Middle frontal gyrus (tissue), 1 donor: ENCODE data around the gene AP4S1.
"Not testable (repeated sequence)": the region's sequence is repeated elsewhere in the genome, so short reads cannot be mapped to it uniquely, and the experiment has no call there.

Experiments used
- DNase-seq: peaks from one replicate; pipeline ENCODE4 v3.0.0-alpha.2; 2015; ENCODE audit warnings: low spot score; ENCODE audit errors: extremely low spot score

The AP4S1 gene

DNA sequence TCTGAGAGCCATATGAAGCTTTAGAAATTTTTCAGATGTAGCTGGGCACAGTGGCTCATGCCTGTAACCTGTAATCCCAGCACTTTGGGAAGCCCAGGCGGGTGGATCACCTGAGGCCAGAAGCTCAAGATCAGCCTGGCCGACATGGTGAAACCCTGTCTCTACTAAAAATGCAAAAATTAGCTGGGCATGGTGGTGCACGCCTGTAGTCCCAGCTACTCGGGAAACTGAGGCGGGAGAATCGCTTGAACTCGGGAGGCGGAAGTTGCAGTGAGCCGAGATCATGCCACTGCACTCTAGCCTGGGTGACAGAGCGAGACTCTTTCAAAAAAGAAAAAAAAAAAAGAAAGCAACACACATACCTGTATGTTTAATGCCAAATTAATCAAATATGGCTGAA lies 17.4 kb downstream of the AP4S1 start:
- DNase-seq: not testable (repeated sequence)

DNA sequence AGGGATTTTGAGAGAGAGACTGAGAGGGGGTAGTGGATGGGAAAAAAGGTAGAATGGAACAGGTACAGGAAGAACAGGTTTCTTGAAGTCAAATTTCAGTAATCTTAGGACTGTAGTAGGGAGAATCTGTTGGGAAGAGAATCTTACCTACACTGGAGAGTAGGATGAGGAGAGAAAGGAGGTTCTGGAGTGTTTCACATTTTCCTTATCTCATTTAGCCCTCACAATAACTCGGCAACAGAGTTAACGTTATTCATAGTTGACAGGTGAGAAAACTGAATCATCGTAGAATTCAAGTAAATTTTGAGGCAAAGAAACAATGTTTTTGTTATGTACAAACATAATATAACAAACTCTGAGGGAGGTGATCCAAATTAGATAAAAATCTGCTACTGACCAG lies 17.9 kb downstream of the AP4S1 start:
- DNase-seq: no peak

DNA sequence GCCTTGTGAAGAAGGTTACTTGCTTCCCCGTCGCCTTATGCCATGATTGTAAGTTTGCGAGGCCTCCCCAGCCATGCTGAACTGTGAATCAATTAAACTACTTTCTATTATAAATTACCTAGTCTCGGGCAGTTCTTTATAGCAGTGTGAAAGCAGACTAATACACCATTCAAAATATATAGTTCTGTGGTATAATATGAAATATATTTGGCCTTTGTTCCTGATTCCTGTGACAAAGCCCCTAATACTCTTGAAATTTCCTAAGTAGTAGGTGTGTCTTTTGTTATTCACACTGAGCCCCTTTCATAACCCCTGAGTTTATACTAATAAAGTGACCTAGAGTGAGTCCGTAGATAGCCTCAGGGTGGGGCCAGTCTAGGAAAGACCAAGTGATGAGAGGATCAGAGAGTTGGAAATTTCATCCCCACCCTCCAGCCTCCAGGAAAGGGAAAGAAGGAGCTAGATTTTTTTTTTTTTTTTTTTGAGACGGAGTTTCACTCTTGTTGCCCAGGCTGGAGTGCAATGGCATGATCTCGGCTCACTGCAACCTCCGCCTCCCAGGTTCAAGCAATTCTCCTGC lies 20.1 kb downstream of the AP4S1 start:
- no peak for DNase-seq

DNA sequence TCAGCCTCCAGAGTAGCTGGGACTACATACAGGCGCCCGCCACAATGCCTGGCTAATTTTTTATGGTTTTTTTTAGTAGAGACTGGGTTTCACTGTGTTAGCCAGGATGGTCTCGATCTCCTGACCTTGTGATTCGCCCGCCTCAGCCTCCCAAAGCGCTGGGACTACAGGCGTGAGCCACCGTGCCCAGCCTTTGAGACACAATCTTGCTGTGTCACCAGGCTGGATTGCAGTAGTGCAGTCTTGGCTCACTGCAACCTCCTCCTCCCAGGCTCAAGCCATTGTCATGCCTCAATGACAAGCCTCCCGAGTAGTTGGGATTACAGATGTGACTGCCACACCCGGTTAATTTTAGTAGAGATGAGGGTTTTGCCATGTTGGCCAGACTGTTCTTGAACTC lies 22.1 kb downstream of the AP4S1 start:
- DNase-seq: no peak

DNA sequence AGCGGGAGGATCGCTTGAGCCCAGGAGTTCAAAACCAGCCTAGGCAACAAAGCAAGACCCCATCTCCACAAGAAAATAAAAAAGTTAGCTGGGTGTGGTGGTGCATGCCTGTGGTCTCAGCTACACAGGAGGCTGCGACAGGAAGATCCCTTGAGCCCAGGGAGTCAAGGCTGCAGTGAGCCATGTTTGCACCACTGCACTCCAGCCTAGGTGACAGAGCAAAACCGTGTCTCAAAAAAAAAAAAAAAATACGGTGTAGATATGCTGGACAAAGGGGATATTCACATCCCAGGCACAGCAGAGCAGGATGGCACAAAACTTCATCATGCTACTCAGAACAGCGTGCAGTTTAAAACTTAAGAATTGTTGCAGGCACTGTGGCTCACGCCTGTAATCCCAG lies 25.6 kb downstream of the AP4S1 start:
- DNase-seq: no peak

DNA sequence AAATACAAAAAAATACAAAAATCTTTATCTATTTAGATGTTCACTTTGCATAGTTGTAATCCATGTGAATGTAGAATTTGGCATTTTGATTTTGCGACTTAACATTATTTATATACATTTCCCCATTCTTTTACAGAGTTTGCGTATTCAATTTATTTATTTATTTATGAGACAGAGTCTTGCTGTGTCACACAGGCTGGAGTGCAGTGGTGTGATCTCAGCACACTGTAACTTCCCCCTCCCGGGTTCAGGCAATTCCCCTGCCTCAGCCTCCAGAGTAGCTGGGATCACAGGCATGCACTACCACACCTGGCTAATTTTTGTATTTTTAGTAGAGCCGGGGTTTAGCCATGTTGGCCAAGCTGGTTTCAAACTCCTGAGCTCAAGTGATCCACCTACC lies 26.1 kb downstream of the AP4S1 start:
- DNase-seq: no peak

DNA sequence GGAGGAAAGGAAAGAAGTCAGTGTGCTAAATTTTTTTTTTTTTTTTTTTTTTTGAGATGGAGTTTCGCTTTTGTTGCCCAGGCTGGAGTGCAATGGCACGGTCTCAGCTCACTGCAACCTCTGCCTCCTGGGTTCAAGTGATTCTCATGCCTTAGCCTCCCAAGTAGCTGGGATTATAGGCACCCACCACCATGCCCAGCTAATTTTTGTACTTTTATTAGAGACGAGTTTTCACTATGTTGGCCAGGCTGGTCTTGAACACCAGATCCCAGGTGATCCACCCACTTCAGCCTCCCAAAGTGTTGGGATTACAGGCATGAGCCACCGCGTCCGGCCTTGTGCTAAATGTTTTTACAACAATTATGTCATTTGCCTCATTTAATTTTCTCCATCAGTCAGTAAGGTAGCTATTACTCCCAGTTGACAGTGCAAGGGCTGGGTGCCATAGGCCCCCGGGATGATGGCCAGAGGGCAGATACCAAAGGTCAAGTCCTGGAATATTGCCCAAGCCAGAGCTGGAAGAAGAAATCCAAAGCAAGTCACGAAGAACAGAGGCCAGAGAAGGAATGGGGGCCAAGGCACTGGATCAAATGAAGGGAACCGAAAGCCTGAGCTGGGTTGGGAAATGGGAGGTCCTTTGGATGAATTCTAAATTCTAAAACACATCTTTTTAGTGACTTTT lies 27.6 kb downstream of the AP4S1 start:
- not testable (repeated sequence) for DNase-seq

DNA sequence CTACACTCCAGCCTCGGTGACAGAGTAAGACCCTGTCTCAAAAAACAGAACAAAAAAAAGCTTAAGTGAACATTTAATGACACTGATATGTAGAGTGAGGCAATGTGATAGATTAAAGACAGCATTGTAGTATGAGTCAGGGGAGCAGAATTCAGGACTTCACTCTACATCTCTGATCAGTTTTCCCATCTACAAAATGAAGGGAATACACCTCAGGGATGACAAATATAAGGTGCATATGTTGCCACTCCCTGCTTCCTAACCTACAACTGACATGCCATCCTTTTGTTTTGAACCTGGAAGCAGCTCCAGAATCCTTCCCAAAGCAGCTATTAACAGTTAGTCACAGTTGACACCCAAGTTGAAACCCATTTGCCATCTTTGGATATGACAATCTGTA lies 31.6 kb downstream of the AP4S1 start:
- DNase-seq: no peak

DNA sequence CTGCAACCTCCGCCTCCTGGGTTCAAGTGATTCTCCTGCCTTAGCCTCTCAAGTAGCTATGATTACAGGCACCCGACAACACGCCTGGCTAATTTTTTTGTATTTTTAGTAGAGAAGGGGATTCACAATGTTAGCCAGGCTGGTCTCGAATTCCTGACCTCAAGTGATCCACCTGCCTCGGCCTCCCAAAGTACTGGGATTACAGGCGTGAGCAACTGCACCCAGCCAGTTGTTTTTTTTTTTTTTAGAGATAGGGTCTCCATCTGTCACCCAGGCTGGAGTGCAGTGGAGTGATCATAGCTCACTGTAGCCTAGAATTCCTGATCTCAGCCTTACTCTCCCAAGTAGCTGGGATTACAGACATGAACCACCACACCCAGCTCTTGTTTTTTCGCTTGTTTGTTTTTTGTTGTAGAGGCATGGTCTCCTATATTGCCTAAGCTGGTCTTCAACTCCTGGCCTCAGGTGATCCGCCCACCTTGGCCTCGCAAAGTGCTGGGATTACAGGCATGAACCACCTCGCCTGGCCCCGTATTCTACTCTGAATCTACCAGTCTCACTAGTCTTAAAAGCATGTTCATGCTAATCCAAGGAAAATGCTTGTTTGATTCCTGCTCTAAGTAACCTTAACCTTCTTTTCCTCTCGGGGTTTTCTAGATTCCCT lies 32.4 kb downstream of the AP4S1 start:
- DNase-seq: no peak

DNA sequence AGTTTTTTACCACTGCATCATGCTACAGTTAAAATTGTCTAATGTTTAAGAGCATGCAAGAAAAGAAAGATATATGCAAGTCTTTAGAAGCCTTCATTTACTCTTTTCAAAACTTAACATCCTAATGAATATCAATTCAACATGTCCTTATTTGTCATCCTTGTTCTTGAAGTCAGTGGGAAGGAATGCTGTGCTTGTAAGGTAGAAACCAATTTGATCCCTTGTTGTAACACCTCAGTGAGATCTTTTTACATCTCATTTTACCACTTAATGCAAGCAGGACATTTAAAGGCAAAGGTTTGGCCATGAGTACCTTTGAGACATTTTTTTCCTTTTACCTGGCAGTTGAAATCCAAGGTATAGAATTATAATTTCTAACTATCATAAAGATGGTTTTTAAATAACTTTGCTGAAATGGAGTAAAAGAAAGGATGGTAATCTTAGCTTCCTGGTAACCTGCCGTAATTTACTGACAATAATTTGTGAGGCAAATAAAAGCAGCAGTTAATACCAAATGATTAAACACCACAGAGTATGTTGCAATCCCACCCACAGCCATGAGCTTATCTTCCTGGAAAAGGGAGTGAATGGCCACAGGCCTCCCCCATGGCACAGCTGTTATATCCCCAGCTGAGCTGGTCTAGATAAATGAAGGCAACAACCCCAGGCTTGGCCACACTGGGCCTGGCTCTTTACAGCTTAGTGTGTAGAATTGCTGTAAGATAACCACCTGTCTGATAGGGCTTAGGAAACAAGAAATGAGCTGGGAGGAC lies 33.9 kb downstream of the AP4S1 start:
- no peak for DNase-seq

DNA sequence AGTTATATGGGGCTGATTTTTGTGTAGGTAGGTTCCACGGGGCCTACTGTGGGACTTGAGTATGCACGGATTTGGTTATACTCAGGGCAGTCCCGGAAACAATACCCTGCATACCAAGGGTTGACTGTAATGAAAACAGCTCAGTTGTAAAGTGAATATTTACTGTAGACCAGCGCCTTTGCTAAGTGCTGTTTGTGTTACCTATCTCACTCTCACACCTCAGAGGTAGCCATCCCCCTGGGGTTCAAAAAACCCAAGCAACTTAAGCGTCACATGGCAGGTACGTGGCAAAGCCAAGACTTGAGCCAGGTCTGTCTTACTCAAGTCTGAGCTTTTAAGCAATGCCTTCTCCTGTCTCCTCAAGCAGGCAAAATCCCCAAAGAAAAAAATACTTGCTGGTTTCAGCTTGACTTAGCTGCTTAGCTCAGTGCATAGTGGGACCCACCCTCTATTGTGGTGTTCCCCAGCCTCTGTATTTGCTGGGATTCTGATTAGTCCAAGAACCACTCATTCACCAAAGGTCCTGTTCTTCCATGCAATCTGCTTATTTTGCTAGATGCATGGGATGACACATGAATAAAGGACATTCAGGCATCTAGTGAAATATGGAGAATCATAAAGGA lies 34.9 kb downstream of the AP4S1 start:
- DNase-seq: no peak

DNA sequence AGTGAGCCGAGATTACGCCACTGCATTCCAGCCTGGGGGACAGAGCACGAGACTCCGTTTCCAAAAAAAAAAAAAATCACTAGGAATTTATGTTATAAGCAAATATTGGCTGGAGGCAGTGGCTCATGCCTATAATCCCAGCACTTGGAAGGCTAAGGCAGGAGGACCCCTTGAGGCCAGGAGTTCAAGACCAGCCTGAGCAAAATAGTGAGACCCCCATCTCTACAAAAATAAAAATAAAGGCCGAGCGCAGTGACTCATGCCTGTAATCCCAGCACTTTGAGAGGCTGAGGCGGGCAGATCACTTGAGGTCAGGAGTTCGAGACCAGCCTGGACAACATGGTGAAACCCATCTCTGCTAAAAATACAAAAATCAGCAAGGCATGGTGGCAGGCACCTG lies 37.5 kb downstream of the AP4S1 start:
- not testable (repeated sequence) for DNase-seq

DNA sequence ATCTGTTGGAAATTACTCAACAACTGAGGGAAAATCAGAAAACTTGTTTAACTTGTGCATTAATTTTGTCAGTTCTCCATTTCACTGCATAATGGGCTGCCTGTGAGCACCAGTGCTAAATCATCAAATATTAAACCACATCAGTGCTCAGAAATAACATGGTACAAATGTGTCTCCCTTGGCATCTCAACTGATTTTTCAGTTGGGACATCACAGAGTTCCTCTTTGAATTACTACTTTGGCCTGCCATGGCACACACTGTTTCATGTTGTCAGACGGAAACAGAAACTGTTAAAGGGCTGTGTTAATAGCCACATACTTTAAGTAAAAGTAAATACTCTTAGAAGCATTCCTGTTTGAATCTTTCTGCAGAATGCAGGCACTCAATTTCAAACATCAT lies 42.8 kb downstream of the AP4S1 start:
- DNase-seq: no peak

DNA sequence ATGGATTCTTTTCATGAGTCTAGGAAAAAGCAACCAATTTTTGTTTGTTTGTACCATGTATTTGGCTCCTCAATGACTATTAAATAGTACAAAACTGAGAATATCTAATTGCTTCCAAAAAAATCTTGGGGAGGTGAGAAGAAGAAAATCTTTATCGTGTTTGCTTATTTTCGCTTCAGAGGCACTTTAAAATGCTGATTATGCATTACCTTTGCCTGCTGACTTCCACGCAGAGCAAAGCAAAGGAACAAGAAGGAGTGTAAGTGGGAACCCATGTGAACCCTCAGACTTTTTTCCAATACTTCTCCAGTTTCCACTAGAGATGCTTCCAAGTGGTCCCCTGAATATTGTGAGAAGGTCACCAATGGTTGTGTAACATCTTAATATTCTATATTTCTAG lies 43.9 kb downstream of the AP4S1 start:
- DNase-seq: no peak

DNA sequence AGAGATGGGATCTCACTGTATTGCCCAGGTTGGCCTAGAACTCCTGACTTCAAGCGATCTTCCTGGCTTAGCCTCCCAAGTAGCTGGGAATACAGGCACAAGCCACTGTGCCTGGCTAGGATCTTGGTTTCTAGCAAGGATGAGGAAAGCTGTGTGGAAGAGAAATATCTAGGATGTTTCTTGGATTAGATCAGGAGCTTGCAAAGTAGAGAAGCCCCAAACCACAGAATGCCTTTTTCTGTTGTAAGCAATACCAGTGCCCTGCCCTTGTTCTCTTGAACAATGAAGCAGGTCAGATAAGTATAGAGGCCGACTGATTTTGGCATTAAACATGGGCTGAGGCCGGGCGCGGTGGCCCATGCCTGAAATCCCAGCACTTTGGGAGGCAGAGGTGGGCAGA lies 45.0 kb downstream of the AP4S1 start:
- DNase-seq: no peak

DNA sequence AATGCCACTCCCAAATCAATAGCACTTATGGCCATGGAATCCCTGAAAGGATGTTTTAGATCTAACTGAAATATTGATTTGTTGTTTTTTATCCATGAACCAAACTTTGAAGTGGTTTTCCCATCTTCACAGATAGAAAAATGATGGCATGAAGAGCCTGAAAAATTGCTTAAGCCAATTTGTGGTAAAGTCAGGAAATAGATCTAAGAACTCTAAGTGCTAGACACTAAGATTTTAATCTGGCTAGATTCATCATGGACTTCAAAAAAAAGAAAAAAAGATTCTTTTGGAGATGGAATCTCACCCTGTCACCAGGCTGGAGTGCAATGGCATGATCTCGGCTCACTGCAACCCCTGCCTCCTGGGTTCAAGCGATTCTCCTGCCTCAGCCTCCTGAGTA lies 45.7 kb downstream of the AP4S1 start:
- DNase-seq: no peak

DNA sequence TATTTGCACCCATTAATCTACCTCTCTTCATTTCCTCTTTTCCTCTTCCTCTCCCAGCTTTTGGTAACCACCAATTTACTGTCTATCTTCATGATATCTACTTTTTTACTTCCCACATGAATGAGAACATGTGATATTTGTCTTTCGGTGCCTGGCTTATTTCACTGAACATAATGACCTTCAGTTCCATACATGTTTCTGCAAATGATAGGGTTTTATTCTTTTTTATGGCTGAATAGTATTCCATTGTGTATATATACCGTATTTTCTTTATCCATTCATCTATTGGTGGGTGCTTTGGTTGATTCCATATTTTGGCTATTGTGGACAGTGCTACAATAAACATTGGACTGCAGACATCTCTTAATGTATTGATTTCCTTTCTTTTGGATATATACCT lies 49.7 kb downstream of the AP4S1 start:
- DNase-seq: no peak

DNA sequence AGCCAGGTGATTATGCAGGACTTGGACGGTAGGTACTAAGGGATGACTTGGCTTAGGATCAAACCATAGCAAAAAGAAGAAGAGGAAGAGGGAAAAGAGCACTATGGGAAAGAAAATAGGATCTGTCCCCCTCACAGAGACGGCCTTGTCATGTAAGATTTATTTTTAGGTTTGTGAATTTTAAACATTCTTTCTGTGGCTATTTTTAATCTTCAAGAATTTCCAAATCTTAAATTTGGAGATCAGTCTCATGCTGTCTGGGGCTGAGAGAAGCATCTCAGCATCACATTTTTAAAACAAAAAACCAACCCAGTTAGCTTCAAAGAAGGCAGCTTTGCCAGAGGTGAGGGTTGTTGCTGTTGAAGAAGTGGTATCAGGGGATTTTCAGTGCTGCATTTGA lies 53.3 kb downstream of the AP4S1 start:
- no peak for DNase-seq

DNA sequence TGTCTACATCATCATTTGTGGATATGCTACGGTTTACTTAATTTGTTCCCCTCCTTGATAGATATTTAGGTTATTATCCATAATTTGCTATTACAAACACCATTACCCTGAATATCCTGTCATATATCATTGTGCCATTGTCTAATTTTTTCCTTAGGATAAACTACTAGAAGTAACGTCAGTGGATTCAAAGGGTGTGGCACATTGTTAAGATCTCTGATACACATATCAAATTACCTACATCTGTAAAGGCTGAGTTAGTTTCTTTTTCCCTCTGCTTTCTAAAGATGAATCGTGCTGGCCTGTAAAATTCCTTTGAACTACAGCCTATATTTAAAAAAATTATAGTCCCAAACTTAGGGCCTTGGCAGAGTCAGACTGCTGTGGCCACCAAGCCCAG lies 54.6 kb downstream of the AP4S1 start:
- no peak for DNase-seq

DNA sequence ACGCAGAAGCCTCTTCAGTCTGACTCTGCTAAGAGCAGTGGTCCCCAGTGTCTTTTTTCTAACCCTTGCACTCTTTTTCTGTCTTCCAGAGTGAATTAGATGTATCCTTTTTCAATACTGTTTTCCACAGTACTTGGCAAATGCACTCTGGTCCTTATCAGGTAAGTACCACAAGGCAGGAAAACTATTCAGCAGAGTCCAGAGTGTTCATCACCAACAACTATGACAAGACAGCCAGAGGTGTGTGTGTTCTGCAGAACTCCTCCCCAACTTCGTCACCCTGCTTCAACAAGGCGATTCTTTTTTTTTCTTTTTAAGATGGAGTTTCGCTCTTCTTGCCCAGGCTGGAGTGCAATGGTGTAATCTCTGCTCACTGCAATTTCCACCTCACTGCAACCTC lies 55.0 kb downstream of the AP4S1 start:
- no peak for DNase-seq

DNA sequence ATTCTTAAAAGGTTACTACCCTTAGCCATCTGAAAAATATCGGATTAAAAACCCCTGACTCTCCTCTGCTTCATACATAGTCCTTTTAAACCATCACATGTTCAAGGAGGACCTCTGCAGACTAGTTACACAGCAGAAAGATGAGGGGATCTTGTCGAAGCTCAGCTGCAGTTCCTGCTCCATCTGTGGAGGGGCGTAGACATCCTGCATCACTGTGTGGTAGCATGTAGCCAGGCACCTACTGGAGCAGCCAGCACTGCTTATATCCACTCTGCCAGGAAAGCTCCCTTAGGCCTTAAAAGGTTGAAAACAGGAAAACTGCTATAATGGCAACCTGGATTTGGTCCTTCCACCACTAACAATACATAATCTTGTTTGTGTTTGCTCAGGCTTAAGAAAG lies 58.3 kb downstream of the AP4S1 start:
- no peak for DNase-seq

DNA sequence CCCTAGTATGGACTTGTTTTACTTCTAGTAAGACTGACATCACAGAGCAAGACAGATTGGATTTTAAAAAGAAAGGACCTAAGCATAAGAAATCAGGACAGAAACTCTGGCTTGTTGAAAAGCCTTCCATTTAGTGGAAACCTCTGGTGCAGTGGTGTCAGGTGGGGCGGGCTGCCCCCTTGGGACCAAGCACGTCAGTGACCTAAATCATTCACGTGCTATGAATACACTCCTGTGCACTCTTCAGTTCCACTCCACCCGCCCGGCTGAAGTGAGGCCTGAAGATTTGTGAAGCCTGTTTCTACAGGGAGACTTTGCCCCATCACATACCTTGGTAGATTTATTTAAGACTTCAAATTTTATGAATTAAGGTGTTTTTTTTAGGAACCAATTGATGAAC lies 58.9 kb downstream of the AP4S1 start:
- no peak for DNase-seq
